GM18508 (cell line): ENCODE data around the gene RRAS.
A peak's percentile ranks its signal among the peaks of the same experiment; 100 is the strongest.

Experiments used
- ATAC-seq: cut with Tn5 transposase; IDR thresholded peaks from one replicate; pipeline ENCODE4 v1.9.1; 2021; ENCODE audit warnings: moderate number of reproducible peaks; ENCODE audit not compliant: insufficient read depth, unreplicated experiment

RRAS gene

GRCh38 chr19:49640113-49640898, at the start of gene RRAS:
TSS of gene RRAS (minus strand) at chr19:49640143. CDS start at chr19:49640098, 45 bp downstream.
- peak; percentile 57 for ATAC-seq

- ATAC-seq, result no peak
These were observed 49.5 kb upstream of the RRAS start, which contains the start of gene ADM5 for GRCh38 chr19:49689133-49690078. TSS of gene ADM5 (plus strand) at chr19:49689594. CDS start at chr19:49689838, 244 bp downstream.

- ATAC-seq, result no peak
These were observed 48.7 kb upstream of the RRAS start for GRCh38 chr19:49688531-49689132.

- no peak for ATAC-seq
These were observed 47.8 kb upstream of the RRAS start for GRCh38 chr19:49687566-49688316.

- ATAC-seq, result no peak
These were observed 47.2 kb upstream of the RRAS start for GRCh38 chr19:49687150-49687549.

GRCh38 chr19:49686503-49687088, 46.7 kb upstream of the RRAS start:
- ATAC-seq, result no peak

GRCh38 chr19:49685845-49686332, 45.9 kb upstream of the RRAS start:
- no peak for ATAC-seq

GRCh38 chr19:49684983-49685553, 45.1 kb upstream of the RRAS start:
- ATAC-seq, result no peak

DNA sequence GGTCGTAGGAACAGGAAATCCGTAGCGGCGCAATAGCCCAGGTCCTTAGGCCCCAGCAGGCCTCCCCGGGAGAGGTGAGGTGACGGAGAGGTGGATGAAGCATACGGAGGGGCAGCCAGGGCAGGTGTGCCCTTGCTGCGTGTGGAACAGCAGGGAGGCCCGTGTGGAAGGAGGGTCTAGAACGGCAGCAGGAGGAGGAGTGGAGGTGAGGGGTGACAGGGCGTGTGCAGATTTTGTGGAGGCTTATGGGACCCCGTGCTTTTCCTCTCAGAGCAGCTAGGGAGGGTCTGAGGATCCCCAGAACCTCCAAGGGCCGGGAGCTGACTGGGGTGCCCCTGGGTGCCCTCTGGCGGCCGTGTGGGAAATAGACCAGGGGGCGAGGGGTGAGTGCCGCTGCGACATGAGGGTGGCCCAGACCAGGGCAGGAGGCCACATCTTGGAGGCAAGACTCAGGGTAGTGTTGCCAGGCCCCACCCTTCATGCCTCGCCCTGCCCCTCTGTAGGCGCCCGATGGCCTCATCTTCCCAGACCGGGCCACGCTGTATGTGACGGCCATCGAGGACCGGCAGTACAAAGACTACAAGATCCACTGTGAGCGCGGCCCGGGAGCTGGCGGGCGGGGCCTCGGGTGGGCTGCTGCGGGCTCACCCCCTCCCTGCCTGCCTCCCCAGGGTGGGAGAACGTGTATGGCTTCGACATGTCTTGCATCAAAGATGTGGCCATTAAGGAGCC, 44.5 kb upstream of the RRAS start:
- no peak for ATAC-seq

DNA sequence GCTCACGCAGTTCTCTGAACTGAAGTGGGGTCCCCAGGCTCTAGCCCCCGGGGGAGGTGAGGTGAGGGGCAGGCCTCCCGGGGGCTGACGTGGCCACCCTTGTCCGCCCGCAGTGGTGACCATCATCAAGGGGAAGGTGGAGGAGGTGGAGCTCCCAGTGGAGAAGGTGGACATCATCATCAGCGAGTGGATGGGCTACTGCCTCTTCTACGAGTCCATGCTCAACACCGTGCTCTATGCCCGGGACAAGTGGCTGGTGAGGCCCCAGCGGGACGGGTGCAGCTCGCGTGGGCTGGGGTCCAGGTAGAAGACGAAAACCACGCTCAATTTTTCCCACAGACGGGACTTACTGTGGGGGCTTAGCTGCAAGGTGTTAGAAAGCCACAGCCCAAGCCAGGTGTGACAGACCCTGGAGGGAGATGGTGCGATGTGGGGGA, 43.9 kb upstream of the RRAS start:
- ATAC-seq, result no peak

- ATAC-seq, result no peak
These were observed 42.3 kb upstream of the RRAS start for GRCh38 chr19:49682274-49682673.

GRCh38 chr19:49681830-49682229, 41.9 kb upstream of the RRAS start:
- no peak for ATAC-seq

DNA sequence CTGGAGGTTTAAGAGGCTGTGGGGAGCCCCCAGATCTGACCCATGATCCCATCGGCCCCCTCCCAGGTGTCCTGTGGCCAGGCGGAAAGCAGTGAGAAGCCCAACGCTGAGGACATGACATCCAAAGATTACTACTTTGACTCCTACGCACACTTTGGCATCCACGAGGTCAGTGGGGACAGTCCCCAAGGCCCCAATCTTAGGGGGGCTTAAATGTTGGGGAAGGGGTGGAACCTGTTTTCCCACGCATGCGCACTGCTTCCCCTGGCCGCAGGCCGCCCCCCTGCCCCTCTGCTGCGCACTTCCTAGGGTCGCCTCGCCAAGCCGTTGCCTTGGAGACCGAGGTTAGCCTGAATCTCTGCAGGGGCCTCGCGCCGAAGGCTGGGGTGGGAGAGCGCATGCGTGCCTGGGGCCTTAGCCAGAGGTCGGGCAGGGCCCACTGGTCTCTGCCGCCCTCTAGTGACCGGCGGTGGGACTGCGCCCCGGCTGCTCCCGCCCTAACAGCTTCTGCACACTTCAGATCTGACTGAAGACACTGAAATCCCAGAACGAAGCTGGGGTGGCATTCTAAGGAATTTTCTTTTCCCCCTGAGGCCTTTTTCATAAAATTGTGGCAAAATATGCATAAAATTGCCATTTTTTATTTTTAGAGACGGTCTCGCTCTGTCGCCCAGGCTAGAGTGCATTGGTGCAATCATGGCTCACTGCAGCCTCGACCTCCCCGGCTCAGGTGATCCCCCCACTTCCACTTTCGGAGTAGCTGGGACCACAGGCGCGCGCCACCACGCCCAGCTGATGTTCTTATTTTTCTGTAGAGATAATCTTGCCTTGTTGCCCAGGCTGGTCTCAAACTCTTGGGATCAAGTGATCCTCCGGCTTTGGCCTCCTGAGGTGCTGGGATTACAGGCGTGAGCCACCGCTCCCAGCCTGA, 40.7 kb upstream of the RRAS start:
- ATAC-seq, result no peak

DNA sequence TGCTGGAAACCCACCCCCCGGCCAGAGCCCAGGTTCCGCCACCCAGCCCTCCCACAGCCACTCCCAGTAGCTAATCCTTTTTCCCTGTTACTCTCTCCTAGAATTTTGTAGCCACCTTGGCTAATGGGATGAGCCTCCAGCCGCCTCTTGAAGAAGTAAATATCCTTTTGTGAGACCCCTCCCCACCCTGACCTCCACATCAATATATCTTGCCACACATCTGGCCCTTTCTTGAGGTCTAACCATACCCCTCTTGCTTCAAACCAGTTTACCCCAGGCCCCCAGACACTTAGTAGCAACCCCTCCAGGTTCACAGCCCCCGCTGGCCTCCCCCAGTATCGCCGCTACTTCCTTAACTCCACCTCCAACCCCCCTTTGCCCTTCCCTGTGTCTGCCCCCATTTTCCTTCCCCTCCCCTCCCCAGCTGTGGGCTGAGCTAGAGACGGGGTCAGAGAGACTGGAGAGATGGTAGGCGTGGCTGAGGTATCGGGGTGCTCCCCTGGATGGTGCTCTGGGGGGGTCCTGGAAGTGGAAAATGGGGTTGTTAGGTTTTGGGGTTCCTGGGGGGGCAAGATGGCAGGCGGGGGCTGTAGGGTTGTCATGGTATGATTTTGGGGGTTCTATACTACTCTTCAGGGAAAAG, 39.9 kb upstream of the RRAS start:
- ATAC-seq, result no peak

- no peak for ATAC-seq
These were observed 39.2 kb upstream of the RRAS start for GRCh38 chr19:49678985-49679770.
